ENCODE measurements around the gene SPNS3. TPM values are rescaled to one million over a fixed set of nuclear protein-coding genes. Genes with fewer than 3 reads are reported as not detected.

SPNS3 gene
- total RNA-seq, 4 donors from 2014 or later = not detected

DNA sequence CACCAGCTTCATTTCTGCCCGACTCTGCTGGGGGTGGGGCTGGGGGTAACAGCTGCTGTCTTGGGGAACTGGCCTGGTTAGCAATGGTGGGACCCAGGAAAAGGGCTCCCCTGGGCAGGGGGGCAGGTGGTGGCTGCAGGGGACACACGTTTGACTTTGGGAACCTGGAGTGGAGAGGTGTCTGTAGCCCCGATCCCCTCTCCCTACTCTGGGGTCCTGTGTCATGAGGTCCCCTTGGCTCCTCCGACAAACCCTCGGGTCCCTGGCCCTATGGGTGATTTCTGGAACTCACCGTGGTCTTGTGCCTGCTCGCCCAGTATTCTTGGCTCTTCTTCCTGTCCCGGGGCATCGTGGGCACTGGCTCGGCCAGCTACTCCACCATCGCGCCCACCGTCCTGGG lies 12.0 kb downstream of the SPNS3 start:
- Histone ChIP-seq H3K27me3 (no peaks in the 10 kb centered on the region), H3K4me1 (no peaks in the 10 kb centered on the region), H3K9me3 (no peaks in the 10 kb centered on the region), H3K36me3 (no peaks in the 10 kb centered on the region), H3K4me3 (no peak overlapping the region), H3K27ac (no peak overlapping the region)
- in situ Hi-C loops (cut with MboI; ENCODE audit: low sequenced_read_pairs in 4 of 4) (loop anchor here in 2 of 4 donors (25.0 kb wide), 1 partner anchor 192 kb away; the partner anchor contains the start of gene ALOX15 (in 2 of the 2)), intact Hi-C loops (cut with DNase I; ENCODE audit: low total_unique reads) (no loop called here)
- TF ChIP-seq, protein P1, sequence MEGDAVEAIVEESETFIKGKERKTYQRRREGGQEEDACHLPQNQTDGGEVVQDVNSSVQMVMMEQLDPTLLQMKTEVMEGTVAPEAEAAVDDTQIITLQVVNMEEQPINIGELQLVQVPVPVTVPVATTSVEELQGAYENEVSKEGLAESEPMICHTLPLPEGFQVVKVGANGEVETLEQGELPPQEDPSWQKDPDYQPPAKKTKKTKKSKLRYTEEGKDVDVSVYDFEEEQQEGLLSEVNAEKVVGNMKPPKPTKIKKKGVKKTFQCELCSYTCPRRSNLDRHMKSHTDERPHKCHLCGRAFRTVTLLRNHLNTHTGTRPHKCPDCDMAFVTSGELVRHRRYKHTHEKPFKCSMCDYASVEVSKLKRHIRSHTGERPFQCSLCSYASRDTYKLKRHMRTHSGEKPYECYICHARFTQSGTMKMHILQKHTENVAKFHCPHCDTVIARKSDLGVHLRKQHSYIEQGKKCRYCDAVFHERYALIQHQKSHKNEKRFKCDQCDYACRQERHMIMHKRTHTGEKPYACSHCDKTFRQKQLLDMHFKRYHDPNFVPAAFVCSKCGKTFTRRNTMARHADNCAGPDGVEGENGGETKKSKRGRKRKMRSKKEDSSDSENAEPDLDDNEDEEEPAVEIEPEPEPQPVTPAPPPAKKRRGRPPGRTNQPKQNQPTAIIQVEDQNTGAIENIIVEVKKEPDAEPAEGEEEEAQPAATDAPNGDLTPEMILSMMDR (IDR thresholded peaks at IDR 0.05 in 4 of 5, conservative IDR thresholded peaks at IDR 0.05 in 1 of 5) = no peak
- no peak for TF ChIP-seq POLR2A (IDR thresholded peaks at IDR 0.05)
- DNase-seq (no peak), ATAC-seq (no peak)

DNA sequence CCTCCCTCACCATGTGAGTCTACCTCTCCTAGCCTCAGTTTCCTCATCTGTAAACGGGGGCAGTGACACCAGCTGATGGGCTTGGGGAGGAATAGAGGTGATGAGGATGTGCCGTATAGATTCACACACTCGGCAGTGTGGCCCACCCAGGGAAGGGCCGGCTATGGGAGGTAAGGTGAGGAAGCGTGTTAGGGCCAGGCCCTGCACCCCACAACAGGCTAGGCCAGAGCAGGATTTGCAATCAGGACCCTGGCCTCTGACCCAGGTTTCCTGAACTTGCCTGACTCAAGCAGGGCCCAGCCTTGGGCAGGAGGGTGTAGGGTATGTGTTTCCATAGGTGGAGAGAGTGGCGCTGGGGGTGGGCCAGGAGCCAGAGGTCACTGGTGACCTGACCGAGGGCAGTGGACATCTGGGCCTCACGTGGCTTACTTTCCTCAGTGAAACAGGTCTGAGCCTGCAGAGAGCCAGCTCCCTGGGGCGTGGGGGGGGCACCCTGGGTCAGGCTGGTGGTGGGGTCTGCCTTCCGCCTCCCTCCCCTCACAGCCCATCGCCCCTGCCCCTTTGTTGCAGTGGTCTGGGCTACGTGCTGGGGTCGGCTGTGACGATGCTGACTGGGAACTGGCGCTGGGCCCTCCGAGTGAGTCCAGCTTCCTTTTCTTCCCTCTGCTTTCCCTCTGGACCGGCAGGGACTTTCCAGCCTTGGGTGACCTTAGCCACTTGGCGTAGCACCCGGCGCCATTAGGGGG lies 12.8 kb downstream of the SPNS3 start:
- intact Hi-C loops (cut with DNase I; ENCODE audit: low total_unique reads) (no loop called here), in situ Hi-C loops (cut with MboI; ENCODE audit: low sequenced_read_pairs in 4 of 4) (loop anchor here in 2 of 4 donors (25.0 kb wide), 1 partner anchor 191 kb away; the partner anchor contains the start of gene ALOX15 (in 2 of the 2))
- no peaks in the 10 kb centered on the region for H3K4me1 ChIP-seq
- no peak for ATAC-seq
- no peaks in the 10 kb centered on the region for H3K27me3 ChIP-seq
- TF ChIP-seq POLR2A (IDR thresholded peaks at IDR 0.05) = no peak
- TF ChIP-seq, protein P1 (IDR thresholded peaks at IDR 0.05 in 4 of 5, conservative IDR thresholded peaks at IDR 0.05 in 1 of 5) = no peak
- DNase-seq = no peak
- H3K36me3 ChIP-seq = no peaks in the 10 kb centered on the region
- H3K27ac ChIP-seq = no peak overlapping the region
- H3K9me3 ChIP-seq = no peaks in the 10 kb centered on the region
- no peak overlapping the region for H3K4me3 ChIP-seq

DNA sequence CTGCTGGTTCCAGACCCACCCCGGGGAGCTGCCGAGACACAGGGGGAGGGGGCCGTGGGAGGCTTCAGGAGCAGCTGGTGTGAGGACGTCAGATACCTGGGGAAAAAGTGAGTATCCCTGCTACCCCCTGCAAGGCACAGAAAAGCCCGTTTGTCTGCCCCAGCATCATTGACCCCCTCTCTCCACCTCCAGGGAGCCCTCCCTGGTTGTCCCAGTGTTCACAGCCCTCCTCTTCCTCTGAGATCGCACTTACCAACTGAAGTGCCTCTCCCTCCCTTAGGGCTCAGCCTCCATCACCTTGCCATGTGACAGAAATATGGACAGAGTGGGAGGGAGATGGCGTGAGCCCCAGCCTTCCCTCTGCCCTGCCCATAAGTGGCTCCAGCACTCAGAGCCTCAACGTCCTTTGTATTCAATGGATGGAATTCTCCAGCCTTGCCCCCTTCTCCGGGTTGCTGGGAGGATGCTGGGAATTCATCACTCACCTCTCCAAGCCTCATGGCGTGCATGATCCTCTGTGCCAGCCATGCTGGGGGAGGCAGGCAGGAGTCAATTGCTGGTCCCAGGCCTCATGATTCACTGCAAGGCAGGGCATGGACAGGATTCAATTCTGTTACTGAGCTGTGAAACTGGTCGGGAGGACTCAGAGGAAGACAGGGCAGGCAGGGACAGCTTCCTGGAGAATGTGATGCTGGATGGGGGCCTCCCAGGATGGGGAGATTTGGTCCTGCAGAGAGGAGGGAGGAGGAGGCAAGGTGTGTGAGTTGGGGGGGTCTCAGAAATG lies 14.6 kb downstream of the SPNS3 start:
- Histone ChIP-seq H3K4me3 (no peak overlapping the region), H3K27ac (no peak overlapping the region), H3K9me3 (no peaks in the 10 kb centered on the region), H3K27me3 (no peaks in the 10 kb centered on the region), H3K36me3 (no peaks in the 10 kb centered on the region), H3K4me1 (no peaks in the 10 kb centered on the region)
- ATAC-seq = no peak
- no peak for DNase-seq
- in situ Hi-C loops (cut with MboI; ENCODE audit: low sequenced_read_pairs in 4 of 4) (loop anchor here in 2 of 4 donors (25.0 kb wide), 1 partner anchor 189 kb away; the partner anchor contains the start of gene ALOX15 (in 2 of the 2)), intact Hi-C loops (cut with DNase I; ENCODE audit: low total_unique reads) (no loop called here)
- no peak for TF ChIP-seq POLR2A (IDR thresholded peaks at IDR 0.05)
- TF ChIP-seq, protein P1 (IDR thresholded peaks at IDR 0.05 in 4 of 5, conservative IDR thresholded peaks at IDR 0.05 in 1 of 5) = no peak

DNA sequence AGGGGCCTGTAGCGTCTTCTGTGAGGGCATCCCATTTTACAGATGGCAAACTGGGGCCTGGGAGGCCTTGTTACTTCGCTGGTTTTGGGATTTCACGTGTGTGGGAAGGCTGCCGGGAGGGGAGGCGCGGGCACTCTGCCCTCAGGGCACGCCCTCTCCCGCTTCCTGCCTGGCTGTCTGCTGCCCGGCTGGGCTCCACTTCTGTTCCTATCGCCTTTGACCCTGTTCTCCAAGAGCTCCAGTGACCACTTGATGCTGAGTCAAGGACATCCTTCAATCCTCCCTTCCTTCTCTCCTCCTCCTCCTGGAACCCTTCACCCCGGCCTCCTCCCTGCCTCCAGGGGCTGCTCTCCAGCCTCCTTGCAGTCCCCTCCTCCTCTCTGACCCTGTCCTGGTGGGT lies 16.0 kb downstream of the SPNS3 start:
- DNase-seq = no peak
- no peaks in the 10 kb centered on the region for H3K36me3 ChIP-seq
- no peak overlapping the region for H3K27ac ChIP-seq
- intact Hi-C loops (cut with DNase I; ENCODE audit: low total_unique reads) = no loop called here
- no peak overlapping the region for H3K4me3 ChIP-seq
- in situ Hi-C loops (cut with MboI; ENCODE audit: low sequenced_read_pairs in 4 of 4) = loop anchor here in 2 of 4 donors (25.0 kb wide), 2 partner anchors 113 to 188 kb away; partner anchors contain the start of genes ALOX15 (in 2 of the 2), GGT6 (in 1 of the 2) and MYBBP1A (in 1 of the 2)
- no peak for TF ChIP-seq POLR2A (IDR thresholded peaks at IDR 0.05)
- TF ChIP-seq, protein P1 (IDR thresholded peaks at IDR 0.05 in 4 of 5, conservative IDR thresholded peaks at IDR 0.05 in 1 of 5) = no peak
- ATAC-seq = no peak
- H3K27me3 ChIP-seq = no peaks in the 10 kb centered on the region
- no peaks in the 10 kb centered on the region for H3K9me3 ChIP-seq
- no peaks in the 10 kb centered on the region for H3K4me1 ChIP-seq

All from gastrocnemius medialis (tissue), 4 donors.